ENCODE measurements around the gene PACS2.

The PACS2 gene

DNA sequence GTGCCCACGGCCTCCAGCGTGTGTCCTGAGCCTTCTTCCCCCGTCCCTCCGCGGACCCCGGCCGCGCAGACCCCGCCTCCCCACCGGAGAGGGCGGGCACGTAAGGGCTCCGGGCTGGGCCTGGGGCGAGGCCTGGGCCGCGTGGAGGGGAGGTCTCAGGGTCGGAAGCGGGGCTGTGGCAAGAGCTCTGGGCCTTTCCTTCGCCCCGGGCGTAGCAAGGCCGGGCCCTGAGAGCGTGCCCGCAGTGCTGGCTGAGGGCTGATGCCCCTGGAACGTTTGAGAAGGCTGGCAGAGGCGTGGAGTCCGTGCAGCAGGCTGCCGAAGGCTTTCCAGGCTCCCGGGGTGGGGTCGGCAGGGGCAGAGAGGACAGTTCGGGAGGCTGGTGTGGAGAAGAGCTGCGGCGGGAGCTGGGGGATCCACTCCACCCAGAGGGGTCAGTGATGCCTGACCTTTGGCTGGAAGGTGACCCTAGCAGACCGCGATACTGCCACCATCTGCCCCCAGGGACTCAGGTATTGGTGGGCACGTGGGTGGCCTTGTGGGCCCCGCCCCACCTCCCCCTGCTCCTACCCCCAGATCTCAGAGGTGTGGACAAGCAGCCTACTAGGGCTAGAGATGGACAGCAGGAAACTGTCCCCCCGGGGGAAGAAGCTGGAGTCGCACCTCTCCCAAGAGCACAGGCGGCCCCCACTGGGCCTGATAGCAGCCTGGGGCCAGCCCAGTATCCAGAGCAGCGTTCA lies 84.3 kb downstream of the PACS2 start:
- no peak for DNase-seq (ENCODE audit: low read depth, low spot score)

DNA sequence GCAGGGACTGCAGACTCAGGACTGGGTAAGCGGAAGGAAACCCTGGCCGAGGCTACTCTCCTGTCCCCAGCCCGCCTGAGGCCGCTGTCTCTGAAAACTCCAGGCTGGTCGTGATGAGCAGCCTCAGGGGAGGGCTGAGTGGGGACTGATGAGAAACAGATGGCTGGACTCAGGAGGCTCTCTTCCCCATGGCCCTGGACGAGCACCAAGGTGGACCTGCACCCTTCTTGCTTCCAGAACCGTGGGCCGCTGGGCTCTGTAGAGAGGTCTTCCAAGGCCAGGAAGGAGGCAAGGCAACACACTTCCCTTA lies 84.9 kb downstream of the PACS2 start:
- no peak for DNase-seq (ENCODE audit: low read depth, low spot score)

DNA sequence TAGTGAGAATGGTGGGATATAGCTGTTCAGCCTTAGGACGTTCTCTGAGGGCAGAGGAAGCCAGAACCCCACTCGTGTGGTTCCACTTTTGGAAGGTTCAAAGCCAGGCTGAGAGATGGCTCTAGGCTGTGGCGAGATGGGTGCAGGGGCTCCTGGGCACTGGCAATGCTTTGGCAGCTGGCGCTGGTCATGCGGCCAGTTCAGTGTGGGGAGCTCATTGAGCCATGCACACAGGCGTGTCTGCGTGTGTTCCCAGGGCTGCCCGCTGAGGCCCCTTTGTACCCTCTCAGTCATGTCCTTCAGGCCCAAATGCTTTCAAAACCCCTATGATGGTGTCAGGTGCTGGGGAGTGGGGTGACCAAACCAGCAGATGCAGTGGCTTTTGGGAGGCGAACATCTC lies 85.5 kb downstream of the PACS2 start:
- no peak for DNase-seq (ENCODE audit: low read depth, low spot score)

DNA sequence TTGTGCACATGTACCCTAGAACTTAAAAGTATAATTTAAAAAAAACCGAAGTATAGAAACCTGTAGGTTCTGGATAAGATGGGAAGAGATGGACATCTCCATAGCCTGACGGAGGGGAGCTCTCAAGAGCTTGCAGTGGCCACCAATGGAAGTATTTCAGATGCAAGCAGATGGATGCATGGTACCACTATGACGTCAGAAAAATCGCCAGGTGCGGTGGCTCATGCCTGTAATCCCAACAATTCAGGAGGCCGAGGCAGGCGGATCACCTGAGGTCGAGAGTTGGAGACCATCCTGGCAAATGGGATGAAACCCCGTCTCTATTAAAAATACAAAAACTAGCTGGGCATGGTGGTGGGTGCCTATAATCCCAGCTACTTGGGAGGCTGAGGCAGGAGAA lies 87.2 kb downstream of the PACS2 start:
- no peak for DNase-seq (ENCODE audit: low read depth, low spot score)

DNA sequence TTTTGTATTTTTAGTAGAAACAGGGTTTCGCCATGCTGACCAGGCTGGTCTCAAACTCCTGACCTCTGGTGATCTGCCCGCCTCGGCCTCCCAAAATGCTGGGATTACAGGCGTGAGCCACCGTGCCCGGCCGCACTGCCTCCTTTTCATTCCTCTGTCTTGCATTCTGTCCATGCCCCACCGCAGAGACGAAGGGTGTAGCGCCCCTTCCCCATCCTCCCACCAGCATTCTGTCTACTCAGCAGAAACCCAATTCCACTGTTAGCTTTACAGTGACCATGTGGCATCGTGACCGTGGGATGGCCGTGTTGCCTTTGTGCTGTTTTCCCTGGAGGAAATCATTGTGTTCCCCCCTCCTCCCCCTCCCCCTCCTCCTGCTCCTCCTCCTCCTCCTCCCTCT lies 94.0 kb downstream of the PACS2 start:
- no peak for DNase-seq (ENCODE audit: low read depth, low spot score)

DNA sequence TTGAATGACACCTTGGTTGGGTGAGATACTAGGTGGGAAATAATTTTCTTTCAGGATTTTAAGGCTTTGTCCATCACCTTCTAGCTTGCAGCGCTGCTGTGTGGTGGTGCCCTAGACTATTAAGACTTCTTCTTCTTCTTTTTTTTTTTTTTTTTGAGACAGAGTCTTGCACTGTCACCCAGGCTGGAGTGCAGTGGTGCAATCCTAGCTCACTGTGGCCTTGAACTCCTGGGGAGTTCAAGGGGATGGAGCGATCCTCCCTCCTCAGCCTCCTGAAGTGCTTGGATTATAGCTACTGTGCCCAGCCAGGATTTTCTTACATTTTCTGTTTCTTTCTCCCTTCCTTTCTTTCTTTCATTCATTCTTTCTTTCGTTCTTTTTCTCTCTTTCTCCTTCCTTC lies 94.8 kb downstream of the PACS2 start:
- DNase-seq (ENCODE audit: low read depth, low spot score) = no peak

DNA sequence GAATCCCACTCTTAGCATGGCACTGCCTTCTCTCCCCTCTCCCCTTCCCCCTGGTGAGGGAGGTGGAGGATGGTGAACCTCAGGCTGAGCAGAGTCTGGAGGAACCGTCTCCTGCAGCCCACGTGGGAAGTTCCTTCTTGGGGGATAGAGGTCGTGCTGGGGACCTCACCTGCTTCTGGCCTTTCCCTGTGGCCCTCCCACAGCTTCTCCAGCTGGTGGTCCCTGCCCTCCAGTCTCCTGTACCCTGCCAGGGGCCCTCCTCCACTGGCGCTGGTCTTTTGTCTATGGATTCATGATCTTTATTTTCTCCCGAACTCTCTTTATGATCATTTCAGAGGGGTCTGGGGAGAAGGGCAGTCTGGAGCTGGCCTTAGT lies 96.1 kb downstream of the PACS2 start:
- DNase-seq (ENCODE audit: low read depth, low spot score) = no peak

DNA sequence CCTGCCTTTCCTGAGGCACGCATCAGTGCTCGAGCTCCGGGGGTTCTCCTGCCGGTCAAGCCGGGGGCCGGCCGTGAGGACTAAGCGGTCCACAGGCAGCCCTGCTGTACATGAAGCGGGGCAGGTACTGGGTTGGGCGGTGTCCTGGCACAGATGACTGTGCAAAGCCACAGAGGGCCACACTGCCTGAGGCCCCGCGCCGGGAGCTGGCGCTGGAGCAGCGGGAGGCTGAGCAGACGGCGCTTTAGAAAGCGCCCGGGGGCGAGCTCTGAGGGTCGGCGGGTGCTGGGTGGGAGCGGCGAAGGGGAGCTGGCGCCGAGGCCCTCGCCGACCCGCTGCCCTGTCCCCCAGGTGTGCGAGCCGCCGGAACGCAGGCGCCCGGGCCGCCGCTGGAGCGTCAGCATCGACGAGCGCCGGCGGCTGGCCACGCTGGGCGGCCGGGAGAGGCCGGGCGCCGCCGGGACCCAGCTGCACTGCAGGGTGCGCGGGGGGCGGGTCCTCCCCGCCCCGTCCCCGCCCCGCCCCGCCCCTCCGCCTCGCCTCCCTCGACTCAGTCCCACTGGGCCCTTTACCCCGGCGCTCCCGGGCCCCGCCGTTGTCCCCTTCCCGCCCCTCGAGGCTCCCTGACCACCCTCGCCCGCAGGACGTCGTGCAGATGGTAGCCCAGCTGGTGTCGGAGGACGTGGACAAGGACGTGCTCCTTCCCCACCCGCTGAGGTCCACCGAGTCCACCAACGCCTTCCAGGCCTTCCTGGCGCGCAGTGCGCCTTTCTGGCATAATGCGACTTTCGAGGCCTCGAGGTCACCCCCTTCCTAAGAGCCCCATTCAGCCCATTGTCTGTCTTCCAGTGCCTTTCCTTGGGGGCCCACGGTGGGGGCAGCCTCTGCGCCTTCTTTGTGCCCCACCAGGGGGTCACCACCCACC lies 96.7 kb downstream of the PACS2 start:
- no peak for DNase-seq (ENCODE audit: low read depth, low spot score)

DNA sequence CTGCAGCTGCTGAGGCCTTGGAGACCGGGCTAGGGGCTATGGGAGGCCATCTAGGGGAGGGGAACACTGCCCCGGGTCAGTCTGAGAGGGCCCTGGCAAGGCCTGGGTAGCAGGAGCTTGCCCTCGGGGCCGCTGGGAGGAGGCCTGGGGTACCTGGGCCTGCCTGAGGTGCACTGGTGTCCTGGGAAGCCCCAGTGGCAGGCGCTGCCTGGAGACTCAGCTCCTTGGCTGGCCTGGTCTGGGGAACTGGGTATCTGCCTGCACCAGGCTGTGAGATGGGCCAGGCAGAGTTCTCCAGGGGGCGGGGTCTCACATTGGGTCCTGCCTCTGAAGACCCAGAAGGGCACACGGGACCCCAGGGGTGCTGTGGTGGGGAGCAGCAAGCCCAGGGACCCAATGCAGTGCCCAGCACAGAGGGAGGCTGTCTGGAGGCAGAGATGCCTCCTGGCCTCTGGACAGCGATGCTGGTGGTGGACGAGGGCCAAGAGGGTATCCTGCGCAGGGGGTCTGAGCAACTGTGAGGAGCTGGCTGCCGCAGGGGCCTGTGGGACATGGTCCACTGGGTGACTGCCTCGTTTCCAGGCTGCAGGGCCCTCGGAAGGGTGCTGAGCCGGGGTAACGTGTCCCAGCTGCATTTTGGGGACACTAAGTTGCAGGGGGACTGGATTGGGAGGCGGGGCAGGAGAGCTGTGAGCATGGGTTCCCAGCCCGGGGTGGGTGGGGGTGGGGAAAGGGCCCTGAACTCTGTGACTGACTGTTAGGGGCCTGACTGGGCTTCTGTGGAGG lies 97.6 kb downstream of the PACS2 start:
- no peak for DNase-seq (ENCODE audit: low read depth, low spot score)

DNA sequence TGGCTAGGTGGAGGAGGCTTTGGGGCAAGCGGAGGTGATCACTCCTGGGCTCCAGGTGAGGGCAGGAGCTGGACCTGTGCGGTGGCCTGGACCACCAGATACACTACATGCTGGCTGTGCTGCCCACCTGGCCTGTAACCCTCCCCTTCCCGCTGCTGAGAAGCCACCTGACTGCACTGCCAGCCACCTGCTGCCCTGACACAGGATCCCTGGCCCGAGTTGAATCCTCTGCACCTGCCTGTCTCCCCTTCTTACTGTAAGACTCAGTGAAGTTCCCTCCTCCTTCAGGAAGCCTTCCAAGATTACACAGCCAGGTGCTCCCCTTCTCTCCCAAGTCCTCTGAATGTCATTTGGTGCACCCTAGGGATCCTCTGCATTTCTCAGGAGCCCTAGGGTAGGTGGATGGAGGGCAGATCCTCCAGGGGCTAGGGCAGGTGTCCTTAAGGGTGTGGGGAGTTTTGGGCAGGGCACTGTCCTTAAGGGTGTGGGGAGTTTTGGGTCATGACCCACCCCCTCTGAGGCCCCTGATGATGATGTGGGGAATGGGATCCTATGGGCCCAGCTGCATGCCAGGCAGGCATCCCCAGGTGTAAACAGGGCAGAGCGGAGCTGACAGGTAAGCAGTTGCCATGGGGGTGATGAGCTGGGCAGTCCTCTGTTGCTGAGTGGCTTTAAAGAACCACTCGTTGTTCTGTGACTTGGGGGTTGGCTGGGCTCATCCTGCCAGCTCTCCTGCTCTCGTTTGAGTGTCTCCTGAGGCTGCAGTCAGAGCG lies 98.4 kb downstream of the PACS2 start:
- DNase-seq (ENCODE audit: low read depth, low spot score) = no peak

DNA sequence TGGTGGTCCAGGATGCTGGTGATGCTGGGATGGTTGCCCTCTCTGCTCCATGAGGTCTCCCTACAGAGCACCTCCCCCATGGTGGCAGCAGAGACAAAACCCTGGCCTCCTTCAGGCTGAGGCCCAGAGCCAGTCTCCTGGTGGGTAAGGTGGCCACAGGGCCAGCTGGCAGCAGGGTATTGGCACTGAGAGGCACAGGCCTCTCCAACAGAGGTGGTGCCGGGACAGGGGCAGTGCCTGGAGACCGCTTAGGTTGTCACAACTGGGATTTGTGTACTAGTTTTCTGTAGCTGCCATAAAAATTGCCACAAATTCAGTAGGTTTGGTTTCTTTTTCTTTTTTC lies 99.0 kb downstream of the PACS2 start:
- no peak for DNase-seq (ENCODE audit: low read depth, low spot score)

DNA sequence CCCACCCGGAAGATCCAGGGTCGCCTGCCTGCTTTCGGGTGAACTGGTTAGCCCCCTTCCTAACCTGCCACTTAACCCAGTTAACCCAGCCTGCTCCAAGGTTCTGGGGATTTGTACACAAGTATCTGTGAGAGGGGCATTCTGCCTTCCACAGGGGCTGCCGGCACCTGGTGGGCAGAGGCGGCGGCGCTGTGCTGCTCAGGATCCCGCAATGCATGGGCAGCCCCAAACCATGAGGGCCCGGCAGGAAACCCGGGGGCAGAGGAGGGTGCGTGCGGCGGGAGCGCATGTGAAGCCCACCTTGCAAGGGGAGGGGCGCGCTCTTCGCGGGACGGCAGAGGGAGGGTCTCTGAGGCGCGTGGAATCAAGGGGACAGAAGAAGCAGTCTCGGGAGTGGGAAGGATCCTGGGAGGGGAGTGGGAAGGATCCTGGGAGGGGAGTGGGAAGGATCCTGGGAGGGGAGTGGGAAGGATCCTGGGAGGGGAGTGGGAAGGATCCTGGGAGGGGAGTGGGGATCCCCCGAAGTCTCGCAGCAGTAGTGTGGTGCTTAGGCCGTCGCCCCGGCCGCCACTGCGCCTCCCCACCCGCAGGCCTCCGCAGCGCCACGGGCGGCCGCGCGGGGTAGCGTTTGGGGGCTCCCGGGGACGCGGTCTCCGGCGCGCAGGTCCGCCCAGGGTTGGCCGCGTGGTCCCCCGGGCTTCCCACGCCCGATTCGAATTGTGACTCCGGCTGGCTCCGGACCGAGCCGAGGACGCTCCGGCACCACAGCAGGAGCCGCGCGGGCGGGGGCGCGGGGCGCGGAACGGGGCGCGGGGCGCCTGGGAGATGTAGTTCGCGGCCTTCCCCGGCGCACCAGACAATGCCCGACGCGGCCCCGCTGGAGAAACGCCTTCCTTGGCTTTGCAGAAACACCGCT lies 100.2 kb downstream of the PACS2 start:
- DNase-seq (ENCODE audit: low read depth, low spot score) = peak; percentile 22

DNA sequence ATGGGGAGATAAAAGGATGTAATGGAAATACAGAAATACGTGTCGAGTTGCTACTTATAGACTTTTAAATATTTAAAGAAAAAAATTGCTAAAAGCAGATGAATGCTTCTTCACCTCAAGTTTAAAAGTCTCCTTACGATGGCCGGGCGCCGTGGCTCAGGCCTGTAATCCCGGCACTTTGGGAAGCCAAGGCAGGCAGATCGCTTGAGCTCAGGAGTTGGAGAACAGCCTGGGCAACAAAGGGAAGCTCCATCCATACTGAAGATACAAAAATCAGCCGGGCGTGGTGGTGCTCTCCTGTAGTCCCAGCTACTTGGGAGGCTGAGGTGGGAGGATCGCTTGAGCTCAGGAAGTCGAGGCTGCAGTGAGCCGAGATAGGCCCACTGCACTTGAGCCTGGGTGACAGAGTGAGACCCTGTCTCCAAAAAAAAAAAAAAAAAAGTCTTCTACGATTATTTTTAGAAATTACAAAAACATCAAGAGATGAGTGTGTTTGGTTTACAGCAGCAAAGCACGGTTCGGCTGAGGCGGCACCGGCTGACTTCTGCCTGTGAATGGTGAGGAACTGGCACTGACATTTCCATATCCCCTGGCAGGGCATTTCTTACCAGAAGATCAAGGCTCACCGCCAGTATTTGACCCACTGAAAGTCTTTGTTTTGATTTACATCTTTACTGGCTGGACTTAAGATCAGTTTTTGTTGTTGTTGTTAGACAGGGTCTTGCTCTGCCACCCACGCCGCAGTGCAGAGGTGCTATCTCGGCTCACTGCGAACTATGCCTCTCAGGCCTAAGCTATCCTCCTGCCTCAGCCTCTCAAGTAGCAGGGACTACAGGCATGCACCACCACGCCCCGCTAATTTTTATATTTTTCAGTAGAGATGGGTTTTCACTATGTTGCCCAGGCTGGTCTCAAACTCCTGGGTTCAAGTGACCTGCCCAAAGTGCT lies 101.2 kb downstream of the PACS2 start:
- DNase-seq (ENCODE audit: low read depth, low spot score) = no peak

DNA sequence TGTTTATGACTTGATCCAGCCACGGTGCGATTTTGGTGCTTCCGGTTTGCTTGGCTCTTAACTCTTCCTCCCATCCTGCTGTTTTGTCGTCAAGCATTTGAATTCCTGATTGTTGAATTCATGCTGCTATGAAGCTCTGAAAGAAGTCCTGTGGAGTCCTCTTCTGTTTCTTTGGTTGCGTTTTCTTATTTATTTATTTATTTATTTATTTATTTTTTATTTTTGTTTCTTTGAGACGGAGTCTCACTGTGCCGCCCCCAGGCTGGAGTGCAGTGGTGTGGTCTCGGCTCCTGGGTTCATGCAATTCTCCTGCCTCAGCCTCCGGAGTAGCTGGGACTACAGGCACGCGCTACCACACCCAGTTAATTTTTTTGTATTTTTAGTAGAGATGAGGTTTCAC lies 102.1 kb downstream of the PACS2 start:
- no peak for DNase-seq (ENCODE audit: low read depth, low spot score)

DNA sequence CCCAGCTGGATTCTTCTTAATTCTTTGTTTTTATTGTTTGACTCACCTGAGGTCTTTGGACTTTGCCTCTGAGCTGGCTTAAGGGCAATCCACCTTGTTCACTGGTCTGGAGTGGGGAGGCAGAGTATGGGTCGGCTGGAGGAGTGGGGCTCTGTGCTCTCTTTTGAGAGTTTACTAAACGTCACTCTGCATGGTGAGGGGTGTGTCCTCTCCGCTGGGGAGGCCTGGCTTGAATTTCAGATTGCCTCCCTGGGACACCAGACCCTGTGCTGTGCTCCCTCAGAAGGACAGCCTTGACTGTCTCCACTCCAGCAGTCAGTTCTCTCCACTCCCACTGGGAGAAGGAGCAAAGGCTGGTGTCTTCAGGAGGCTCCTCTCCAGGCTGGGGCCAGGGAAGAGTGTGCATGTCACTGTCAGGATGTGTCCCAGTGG lies 103.2 kb downstream of the PACS2 start:
- DNase-seq (ENCODE audit: low read depth, low spot score) = no peak

DNA sequence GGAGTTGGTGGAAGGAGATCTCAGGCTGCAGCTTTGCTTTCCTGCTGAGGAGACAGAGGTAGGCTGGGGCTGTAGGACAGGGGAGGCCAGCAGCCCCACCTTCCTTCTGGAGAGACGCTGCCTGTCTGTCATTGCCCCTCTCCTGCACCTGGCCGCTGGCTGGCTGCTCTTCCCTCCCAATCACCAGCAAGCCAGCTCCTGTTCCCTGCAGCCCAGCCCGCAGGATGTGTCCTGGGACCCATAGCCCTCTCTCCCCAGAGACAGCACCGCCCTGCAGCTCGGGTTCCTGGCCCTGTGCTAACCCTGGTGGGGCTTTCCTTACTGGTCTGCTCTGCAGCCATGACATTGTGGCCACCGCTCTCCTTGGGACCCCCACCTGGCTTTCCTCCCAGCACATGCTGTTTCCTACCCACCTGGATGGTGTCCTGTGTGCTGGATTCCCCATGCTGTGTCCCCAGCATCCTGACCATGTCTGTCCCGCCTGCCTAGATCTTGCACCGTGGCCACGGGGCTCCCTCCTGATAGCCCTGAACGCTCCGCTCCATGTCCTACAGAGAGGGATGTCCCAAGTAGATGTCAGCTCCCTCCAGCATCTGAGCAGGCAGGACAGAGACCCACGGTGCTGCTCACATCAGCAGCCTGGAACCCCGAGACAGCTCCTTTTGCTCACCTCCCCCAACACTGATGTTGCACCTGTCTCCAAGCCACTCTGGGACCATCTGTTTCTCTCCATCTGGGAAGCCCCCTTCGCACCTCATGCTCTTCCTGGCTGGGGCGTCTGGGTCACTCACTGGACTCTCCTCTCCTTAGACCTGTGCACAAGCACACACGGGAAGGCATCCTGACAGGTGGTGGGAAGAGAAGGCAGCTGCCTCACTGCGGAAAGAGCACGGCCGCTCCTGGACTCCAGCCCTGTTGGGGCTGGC lies 104.0 kb downstream of the PACS2 start:
- no peak for DNase-seq (ENCODE audit: low read depth, low spot score)

DNA sequence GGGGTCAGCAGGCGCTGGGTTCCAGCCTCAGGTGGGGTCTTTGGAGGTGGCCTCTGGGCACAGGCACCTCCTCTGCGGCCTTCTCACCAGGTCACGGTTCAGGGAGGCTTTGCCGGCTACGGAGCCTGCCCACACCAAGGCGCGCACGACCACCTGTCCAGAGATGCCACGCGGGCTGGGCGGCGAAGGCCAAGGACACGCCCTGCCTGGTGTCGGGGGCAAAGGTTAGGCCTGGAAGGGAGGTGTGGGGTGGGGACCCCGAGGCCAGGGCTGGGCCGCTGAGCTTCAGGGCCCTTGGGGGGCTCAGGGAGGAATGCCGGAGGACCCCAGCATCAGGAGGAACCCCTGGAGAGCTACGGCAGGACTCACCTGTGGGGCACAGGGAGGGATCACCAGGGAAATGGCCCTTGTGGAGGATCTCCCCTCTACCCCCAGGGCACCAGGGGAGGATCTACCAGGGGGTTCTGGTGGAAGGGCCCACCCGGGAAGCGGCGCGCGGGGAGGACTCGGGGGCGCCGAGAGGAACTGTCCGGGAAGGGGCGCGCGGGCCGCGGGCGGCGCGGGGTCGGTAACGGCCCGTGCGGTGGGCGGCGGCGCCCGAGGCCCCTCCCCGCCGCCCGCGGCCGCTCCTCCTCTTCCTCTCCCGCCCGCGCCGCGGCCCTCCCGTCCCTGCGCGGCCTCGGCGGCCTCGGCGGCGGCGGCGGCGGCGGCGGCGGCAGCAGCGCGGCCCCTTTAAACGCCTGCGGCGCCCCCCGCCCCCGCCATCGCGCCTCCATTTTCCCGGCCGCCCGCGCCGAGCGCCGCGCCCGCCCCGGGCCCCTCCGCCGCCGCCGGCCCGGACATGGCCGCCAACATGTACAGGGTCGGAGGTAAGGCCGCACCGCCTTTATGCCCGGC lies 104.9 kb downstream of the PACS2 start, which contains the start of gene MTA1:
Gene MTA1 (plus strand): TSS at position 633 of the 897 bp plus-strand sequence. CDS start 209 bp downstream, at position 842.
- no peak for DNase-seq (ENCODE audit: low read depth, low spot score)
